HL-60 (cell line): Measurements from ENCODE around the gene RAB12.

Source experiments
- POLR2AphosphoS5 ChIP-seq: IDR thresholded peaks from 2 replicates; pipeline ENCODE4 v1.6.1; 2012; ENCODE audit warnings: low read depth
- REST ChIP-seq: IDR thresholded peaks from 2 replicates; pipeline ENCODE4 v1.6.1; 2012; ENCODE audit warnings: low read depth; ENCODE audit not compliant: insufficient replicate concordance

GRCh38 chr18:8586941-8587340, 22.3 kb upstream of the RAB12 start:
- TF ChIP-seq REST (no peak), POLR2AphosphoS5 (no peak)
